ENCODE data around the gene PACRG.

The PACRG gene

DNA sequence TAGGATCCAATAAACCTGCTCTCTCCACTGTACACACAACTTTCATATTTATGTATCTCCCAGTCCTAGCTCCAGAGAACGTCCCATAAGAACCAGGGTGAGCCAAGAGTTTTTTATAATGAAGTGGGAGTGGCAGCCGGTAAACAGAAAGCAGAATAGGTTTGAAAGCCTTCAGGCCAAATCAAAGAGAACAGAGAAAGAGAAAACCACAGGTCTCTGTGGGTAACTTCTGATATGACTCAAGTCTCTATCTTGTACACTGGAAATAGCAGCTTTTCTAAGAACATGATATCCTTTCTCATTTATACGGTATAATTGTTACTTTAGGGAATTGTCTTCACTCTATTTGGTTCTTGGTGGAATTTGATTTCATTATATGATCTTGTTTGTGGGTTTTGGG lies 273.6 kb downstream of the PACRG start:
- no peak for TF ChIP-seq ZNF565 (CRISPR knock-in tag; conservative IDR thresholded peaks at IDR 0.05; ENCODE audit: low read depth)
- no peak; the same call in 2 of the 3 replicates for ATAC-seq

DNA sequence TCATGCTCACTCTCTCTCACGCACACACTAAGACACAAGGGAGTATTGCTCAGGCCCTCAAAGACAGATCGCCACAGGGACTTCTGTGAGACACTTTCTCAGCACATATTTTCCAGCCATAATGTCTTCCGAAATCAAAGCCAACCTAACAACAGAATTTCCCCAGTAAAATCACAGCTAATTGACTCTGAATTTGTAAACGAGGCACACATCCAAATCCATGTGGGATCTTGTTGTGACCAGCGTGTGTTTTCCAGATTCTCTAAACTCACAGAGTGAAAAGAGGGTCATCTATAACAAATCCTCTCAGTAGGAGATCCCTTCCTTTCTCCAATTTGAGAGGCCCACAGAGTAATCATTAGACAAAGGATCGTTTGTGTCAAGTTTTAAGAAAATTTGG lies 280.4 kb downstream of the PACRG start:
- ATAC-seq: no peak
- TF ChIP-seq SNAI2 (CRISPR knock-in tag; IDR thresholded peaks at IDR 0.05): no peak
- no peak for TF ChIP-seq ISL1 (CRISPR knock-in tag; IDR thresholded peaks at IDR 0.05)
- no peak for TF ChIP-seq RARB (CRISPR knock-in tag; IDR thresholded peaks at IDR 0.05)
- TF ChIP-seq ZFP3 (CRISPR knock-in tag; IDR thresholded peaks at IDR 0.05): no peak
- TF ChIP-seq TCF4 (CRISPR knock-in tag; IDR thresholded peaks at IDR 0.05; ENCODE audit: borderline replicate concordance): no peak
- TF ChIP-seq OSR1 (CRISPR knock-in tag; IDR thresholded peaks at IDR 0.05): no peak
- TF ChIP-seq, protein P1, sequence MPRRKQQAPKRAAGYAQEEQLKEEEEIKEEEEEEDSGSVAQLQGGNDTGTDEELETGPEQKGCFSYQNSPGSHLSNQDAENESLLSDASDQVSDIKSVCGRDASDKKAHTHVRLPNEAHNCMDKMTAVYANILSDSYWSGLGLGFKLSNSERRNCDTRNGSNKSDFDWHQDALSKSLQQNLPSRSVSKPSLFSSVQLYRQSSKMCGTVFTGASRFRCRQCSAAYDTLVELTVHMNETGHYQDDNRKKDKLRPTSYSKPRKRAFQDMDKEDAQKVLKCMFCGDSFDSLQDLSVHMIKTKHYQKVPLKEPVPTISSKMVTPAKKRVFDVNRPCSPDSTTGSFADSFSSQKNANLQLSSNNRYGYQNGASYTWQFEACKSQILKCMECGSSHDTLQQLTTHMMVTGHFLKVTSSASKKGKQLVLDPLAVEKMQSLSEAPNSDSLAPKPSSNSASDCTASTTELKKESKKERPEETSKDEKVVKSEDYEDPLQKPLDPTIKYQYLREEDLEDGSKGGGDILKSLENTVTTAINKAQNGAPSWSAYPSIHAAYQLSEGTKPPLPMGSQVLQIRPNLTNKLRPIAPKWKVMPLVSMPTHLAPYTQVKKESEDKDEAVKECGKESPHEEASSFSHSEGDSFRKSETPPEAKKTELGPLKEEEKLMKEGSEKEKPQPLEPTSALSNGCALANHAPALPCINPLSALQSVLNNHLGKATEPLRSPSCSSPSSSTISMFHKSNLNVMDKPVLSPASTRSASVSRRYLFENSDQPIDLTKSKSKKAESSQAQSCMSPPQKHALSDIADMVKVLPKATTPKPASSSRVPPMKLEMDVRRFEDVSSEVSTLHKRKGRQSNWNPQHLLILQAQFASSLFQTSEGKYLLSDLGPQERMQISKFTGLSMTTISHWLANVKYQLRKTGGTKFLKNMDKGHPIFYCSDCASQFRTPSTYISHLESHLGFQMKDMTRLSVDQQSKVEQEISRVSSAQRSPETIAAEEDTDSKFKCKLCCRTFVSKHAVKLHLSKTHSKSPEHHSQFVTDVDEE (CRISPR knock-in tag; IDR thresholded peaks at IDR 0.05): no peak
- TF ChIP-seq, protein P2, sequence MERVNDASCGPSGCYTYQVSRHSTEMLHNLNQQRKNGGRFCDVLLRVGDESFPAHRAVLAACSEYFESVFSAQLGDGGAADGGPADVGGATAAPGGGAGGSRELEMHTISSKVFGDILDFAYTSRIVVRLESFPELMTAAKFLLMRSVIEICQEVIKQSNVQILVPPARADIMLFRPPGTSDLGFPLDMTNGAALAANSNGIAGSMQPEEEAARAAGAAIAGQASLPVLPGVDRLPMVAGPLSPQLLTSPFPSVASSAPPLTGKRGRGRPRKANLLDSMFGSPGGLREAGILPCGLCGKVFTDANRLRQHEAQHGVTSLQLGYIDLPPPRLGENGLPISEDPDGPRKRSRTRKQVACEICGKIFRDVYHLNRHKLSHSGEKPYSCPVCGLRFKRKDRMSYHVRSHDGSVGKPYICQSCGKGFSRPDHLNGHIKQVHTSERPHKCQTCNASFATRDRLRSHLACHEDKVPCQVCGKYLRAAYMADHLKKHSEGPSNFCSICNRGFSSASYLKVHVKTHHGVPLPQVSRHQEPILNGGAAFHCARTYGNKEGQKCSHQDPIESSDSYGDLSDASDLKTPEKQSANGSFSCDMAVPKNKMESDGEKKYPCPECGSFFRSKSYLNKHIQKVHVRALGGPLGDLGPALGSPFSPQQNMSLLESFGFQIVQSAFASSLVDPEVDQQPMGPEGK (CRISPR knock-in tag; IDR thresholded peaks at IDR 0.05; ENCODE audit: borderline replicate concordance): no peak
- TF ChIP-seq GLIS3 (CRISPR knock-in tag; IDR thresholded peaks at IDR 0.05): no peak

DNA sequence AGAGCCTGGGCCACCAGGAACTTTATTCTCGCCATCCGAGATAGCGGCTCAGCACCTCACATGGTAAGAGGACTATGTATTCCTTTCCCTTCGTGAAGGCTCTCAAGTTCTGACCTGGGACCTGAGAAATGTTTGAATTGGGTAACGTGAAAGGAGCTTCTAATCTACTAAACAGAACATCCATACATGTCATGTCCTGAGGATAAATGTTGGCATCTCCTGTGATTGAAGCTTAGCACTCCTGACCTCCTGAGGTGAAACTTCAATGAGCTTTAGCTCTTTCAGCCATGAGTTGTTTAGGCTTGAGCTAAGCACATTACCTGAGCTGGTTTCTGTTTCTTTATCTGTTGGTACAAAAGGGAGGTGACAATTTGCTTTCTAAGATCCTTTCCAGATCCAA lies 280.9 kb downstream of the PACRG start:
- TF ChIP-seq ARNTL (CRISPR knock-in tag; IDR thresholded peaks at IDR 0.05; ENCODE audit: borderline replicate concordance, low read depth) (no peak), ZNF565 (CRISPR knock-in tag; conservative IDR thresholded peaks at IDR 0.05; ENCODE audit: low read depth) (no peak), ZNF70 (CRISPR knock-in tag; IDR thresholded peaks at IDR 0.05) (no peak), ESRRG (CRISPR knock-in tag; IDR thresholded peaks at IDR 0.05) (no peak), BACH2 (CRISPR knock-in tag; IDR thresholded peaks at IDR 0.05; ENCODE audit: borderline replicate concordance) (no peak), TOX (CRISPR knock-in tag; IDR thresholded peaks at IDR 0.05; ENCODE audit: borderline replicate concordance) (no peak), PPARA (CRISPR knock-in tag; IDR thresholded peaks at IDR 0.05; ENCODE audit: borderline replicate concordance) (no peak), ISL1 (CRISPR knock-in tag; IDR thresholded peaks at IDR 0.05) (no peak), TCF4 (CRISPR knock-in tag; IDR thresholded peaks at IDR 0.05; ENCODE audit: borderline replicate concordance) (no peak), ZNF8 (CRISPR knock-in tag; IDR thresholded peaks at IDR 0.05) (no peak), ZFP30 (CRISPR knock-in tag; IDR thresholded peaks at IDR 0.05) (no peak), ZC3H10 (CRISPR knock-in tag; IDR thresholded peaks at IDR 0.05) (no peak), ZFP3 (CRISPR knock-in tag; IDR thresholded peaks at IDR 0.05) (no peak), GLIS3 (CRISPR knock-in tag; IDR thresholded peaks at IDR 0.05) (no peak), RARB (CRISPR knock-in tag; IDR thresholded peaks at IDR 0.05) (no peak), SNAI2 (CRISPR knock-in tag; IDR thresholded peaks at IDR 0.05) (no peak)
- TF ChIP-seq, protein P3, sequence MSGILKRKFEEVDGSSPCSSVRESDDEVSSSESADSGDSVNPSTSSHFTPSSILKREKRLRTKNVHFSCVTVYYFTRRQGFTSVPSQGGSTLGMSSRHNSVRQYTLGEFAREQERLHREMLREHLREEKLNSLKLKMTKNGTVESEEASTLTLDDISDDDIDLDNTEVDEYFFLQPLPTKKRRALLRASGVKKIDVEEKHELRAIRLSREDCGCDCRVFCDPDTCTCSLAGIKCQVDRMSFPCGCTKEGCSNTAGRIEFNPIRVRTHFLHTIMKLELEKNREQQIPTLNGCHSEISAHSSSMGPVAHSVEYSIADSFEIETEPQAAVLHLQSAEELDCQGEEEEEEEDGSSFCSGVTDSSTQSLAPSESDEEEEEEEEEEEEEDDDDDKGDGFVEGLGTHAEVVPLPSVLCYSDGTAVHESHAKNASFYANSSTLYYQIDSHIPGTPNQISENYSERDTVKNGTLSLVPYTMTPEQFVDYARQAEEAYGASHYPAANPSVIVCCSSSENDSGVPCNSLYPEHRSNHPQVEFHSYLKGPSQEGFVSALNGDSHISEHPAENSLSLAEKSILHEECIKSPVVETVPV (CRISPR knock-in tag; IDR thresholded peaks at IDR 0.05): no peak
- TF ChIP-seq, protein P1 (CRISPR knock-in tag; IDR thresholded peaks at IDR 0.05): no peak
- TF ChIP-seq, protein P4, sequence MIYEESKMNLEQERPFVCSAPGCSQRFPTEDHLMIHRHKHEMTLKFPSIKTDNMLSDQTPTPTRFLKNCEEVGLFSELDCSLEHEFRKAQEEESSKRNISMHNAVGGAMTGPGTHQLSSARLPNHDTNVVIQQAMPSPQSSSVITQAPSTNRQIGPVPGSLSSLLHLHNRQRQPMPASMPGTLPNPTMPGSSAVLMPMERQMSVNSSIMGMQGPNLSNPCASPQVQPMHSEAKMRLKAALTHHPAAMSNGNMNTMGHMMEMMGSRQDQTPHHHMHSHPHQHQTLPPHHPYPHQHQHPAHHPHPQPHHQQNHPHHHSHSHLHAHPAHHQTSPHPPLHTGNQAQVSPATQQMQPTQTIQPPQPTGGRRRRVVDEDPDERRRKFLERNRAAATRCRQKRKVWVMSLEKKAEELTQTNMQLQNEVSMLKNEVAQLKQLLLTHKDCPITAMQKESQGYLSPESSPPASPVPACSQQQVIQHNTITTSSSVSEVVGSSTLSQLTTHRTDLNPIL (CRISPR knock-in tag; IDR thresholded peaks at IDR 0.05; ENCODE audit: low read depth): no peak
- TF ChIP-seq, protein P2 (CRISPR knock-in tag; IDR thresholded peaks at IDR 0.05; ENCODE audit: borderline replicate concordance): no peak
- ATAC-seq: no peak
